Liver (tissue), 9 donors: ENCODE data around the gene TUBA1C. TPM values are rescaled to one million over a fixed set of nuclear protein-coding genes. Genes with fewer than 3 reads are reported as not detected.
"Not testable (repeated sequence)": the region's sequence is repeated elsewhere in the genome, so short reads cannot be mapped to it uniquely, and the experiment has no call there.

Experiments
- DNase-seq: peaks from one replicate; pipeline ENCODE4 v3.0.0-alpha.2; 2017; ENCODE audit warnings: low spot score
- H3K27ac ChIP-seq, 2 donors: one replicate each; pipeline ENCODE4 v1.7.0; 2013; ENCODE audit warnings: inconsistent platforms in 2 of 2, low read length in 2 of 2, control low read depth in 1 of 2, low read depth in 1 of 2, mild to moderate bottlenecking in 1 of 2
- H3K27me3 ChIP-seq, 4 donors: one replicate each; pipeline versions ENCODE4 v1.6.1 to v1.7.0; 2013; ENCODE audit warnings: low read length in 3 of 4, inconsistent platforms in 1 of 4, mild to moderate bottlenecking in 1 of 4, moderate library complexity in 1 of 4; ENCODE audit not compliant: control insufficient read depth in 4 of 4, insufficient read depth in 4 of 4
- H3K36me3 ChIP-seq, 4 donors: one replicate each; pipeline versions ENCODE4 v1.6.1 to v1.7.0; 2013; ENCODE audit warnings: low read length in 3 of 4, mild to moderate bottlenecking in 3 of 4, low read depth in 1 of 4, moderate library complexity in 1 of 4; ENCODE audit not compliant: control insufficient read depth in 4 of 4, insufficient read depth in 3 of 4
- H3K4me1 ChIP-seq, 4 donors: one replicate each; pipeline versions ENCODE4 v1.6.1 to v1.7.0; 2013; ENCODE audit warnings: low read length in 3 of 4, mild to moderate bottlenecking in 3 of 4, moderate library complexity in 1 of 4; ENCODE audit not compliant: control insufficient read depth in 4 of 4, insufficient read depth in 4 of 4
- H3K4me3 ChIP-seq, 3 donors: one replicate each; pipeline versions ENCODE4 v1.6.1 to v1.7.0; 2013; ENCODE audit warnings: low read length in 3 of 3, control low read depth in 1 of 3, low read depth in 1 of 3, mild to moderate bottlenecking in 1 of 3
- H3K9ac ChIP-seq, 2 donors: one replicate each; pipeline ENCODE4 v1.7.0; 2013; ENCODE audit warnings: low read length in 2 of 2, mild to moderate bottlenecking in 2 of 2, moderate library complexity in 2 of 2, control low read depth in 1 of 2, low read depth in 1 of 2
- H3K9me3 ChIP-seq, 4 donors: one replicate each; pipeline versions ENCODE4 v1.6.1 to v1.7.0; 2013; ENCODE audit warnings: low read length in 3 of 4; ENCODE audit not compliant: control insufficient read depth in 4 of 4
- ATF3 ChIP-seq: IDR thresholded peaks from 2 replicates; pipeline ENCODE4 v1.6.1; 2016; ENCODE audit warnings: antibody characterized with exemption
- CTCF ChIP-seq: fragments of 150-350 bp; IDR thresholded peaks from 2 replicates; pipeline ENCODE4 v1.5.1; 2017; ENCODE audit warnings: improper control_type of control experiment, low read depth, low read length; ENCODE audit not compliant: missing input control
- EGR1 ChIP-seq, 2 donors: IDR thresholded peaks; 2 replicates each; pipeline ENCODE4 v1.6.1; 2016 to 2018; ENCODE audit warnings: antibody characterized with exemption in 2 of 2, low read depth in 2 of 2
- FOXA1 ChIP-seq: IDR thresholded peaks from 2 replicates; pipeline ENCODE4 v1.6.1; 2016; ENCODE audit warnings: antibody characterized with exemption
- FOXA2 ChIP-seq: IDR thresholded peaks from 2 replicates; pipeline ENCODE4 v1.6.1; 2016; ENCODE audit warnings: antibody characterized with exemption
- GABPA ChIP-seq, 2 donors: IDR thresholded peaks in 1 of 2; conservative IDR thresholded peaks in 1 of 2; 2 replicates each; pipeline ENCODE4 v1.6.1; 2016; ENCODE audit warnings: antibody characterized with exemption in 2 of 2, mild to moderate bottlenecking in 1 of 2, moderate library complexity in 1 of 2
- HNF4A ChIP-seq, 2 donors: conservative IDR thresholded peaks; 2 replicates each; pipeline ENCODE4 v1.6.1; 2016; ENCODE audit warnings: antibody characterized with exemption in 2 of 2, mild to moderate bottlenecking in 2 of 2
- HNF4G ChIP-seq: IDR thresholded peaks from 2 replicates; pipeline ENCODE4 v1.6.1; 2016; ENCODE audit warnings: antibody characterized with exemption
- JUND ChIP-seq, 2 donors: IDR thresholded peaks; 2 replicates each; pipeline ENCODE4 v1.6.1; 2016; ENCODE audit warnings: antibody characterized with exemption in 2 of 2
- MAX ChIP-seq: IDR thresholded peaks from 2 replicates; pipeline ENCODE4 v1.6.1; 2016; ENCODE audit warnings: antibody characterized with exemption
- NR2F2 ChIP-seq: IDR thresholded peaks from 2 replicates; pipeline ENCODE4 v1.6.1; 2016; ENCODE audit warnings: antibody characterized with exemption
- RAD21 ChIP-seq, 2 donors: IDR thresholded peaks; 2 replicates each; pipeline ENCODE4 v1.6.1; 2016; ENCODE audit warnings: antibody characterized with exemption in 2 of 2, mild to moderate bottlenecking in 2 of 2
- REST ChIP-seq: IDR thresholded peaks from 2 replicates; pipeline ENCODE4 v1.6.1; 2016; ENCODE audit warnings: antibody characterized with exemption, mild to moderate bottlenecking
- RXRA ChIP-seq, 2 donors: IDR thresholded peaks; 2 replicates each; pipeline ENCODE4 v1.6.1; 2017 to 2018; ENCODE audit warnings: antibody characterized with exemption in 2 of 2, mild to moderate bottlenecking in 1 of 2
- SP1 ChIP-seq: IDR thresholded peaks from 2 replicates; pipeline ENCODE4 v1.6.1; 2018; ENCODE audit warnings: antibody characterized with exemption, mild to moderate bottlenecking
- TAF1 ChIP-seq: conservative IDR thresholded peaks from 2 replicates; pipeline ENCODE4 v1.6.1; 2016; ENCODE audit warnings: antibody characterized with exemption, mild to moderate bottlenecking
- YY1 ChIP-seq: IDR thresholded peaks from 2 replicates; pipeline ENCODE4 v1.6.1; 2016; ENCODE audit warnings: antibody characterized with exemption, mild to moderate bottlenecking
- ZBTB33 ChIP-seq: IDR thresholded peaks from 2 replicates; pipeline ENCODE4 v1.6.1; 2016; ENCODE audit warnings: antibody characterized with exemption
- WGBS: extraction: QIAGEN DNeasy Blood & Tissue Kit; methylation state at CpG from one replicate; pipeline ENCODE4 v1.1.7; 2013; 5-methylcytosine and 5-hydroxymethylcytosine counted together
- polyA plus RNA-seq, 2 donors: library from polyadenylated mRNA; stranded (reverse) in 1 of 2; unstranded in 1 of 2; fragments of 200-250 nt in 1 of 2; fragments of >200 nt in 1 of 2; fragmentation: Nextera tagmentation in 1 of 2; extraction: Ambion mirVana in 1 of 2; gene quantifications; one replicate each; pipeline versions ENCODE4 v1.2.1 to v1.2.3, GENCODE V29; 2013 to 2015
- total RNA-seq, 2 donors: library from RNA; depleted of rRNA; stranded (reverse); fragments of >200 nt; gene quantifications; one replicate each; pipeline ENCODE4 v1.2.3, GENCODE V29; 2014
- donor health status: healthy.
- donor health status: healthy.
- donor health status: healthy.
- donor health status: healthy.
- donor health status: healthy.

TUBA1C gene
- total and polyA plus RNA-seq, 4 donors: 54.6 to 162 (median 103) TPM

- no peaks in the 10 kb centered on the region for H3K36me3 ChIP-seq
- WGBS: 91% methylated on average over 11 of the region's 11 CpGs
- H3K4me1 ChIP-seq: no peaks in the 10 kb centered on the region
- H3K27me3 ChIP-seq: no peaks in the 10 kb centered on the region
- no peak for DNase-seq
- H3K9me3 ChIP-seq: no peaks in the 10 kb centered on the region
- no peak overlapping the region for H3K9ac ChIP-seq
- no peak for TF ChIP-seq RXRA (IDR thresholded peaks at IDR 0.05)
- no peak for TF ChIP-seq CTCF
- no peak for TF ChIP-seq ATF3
- no peak for TF ChIP-seq REST
- TF ChIP-seq SP1: no peak
- no peak for TF ChIP-seq NR2F2
- TF ChIP-seq HNF4G: no peak
- TF ChIP-seq RAD21 (IDR thresholded peaks at IDR 0.05): no peak
- TF ChIP-seq TAF1: no peak
- TF ChIP-seq EGR1 (IDR thresholded peaks at IDR 0.05; ENCODE audit: low read depth in 2 of 2): no peak
- no peak for TF ChIP-seq FOXA1
- TF ChIP-seq GABPA (IDR thresholded peaks at IDR 0.05 in 1 of 2, conservative IDR thresholded peaks at IDR 0.05 in 1 of 2): no peak
- TF ChIP-seq FOXA2: no peak
- TF ChIP-seq HNF4A (conservative IDR thresholded peaks at IDR 0.05): no peak
- TF ChIP-seq ZBTB33: no peak
- TF ChIP-seq YY1: no peak
- TF ChIP-seq JUND (IDR thresholded peaks at IDR 0.05): no peak
- no peak for TF ChIP-seq MAX
- H3K27ac ChIP-seq: no peak overlapping the region
- H3K4me3 ChIP-seq: no peak overlapping the region
Observed at GRCh38 chr12:49255857-49256637, 8.8 kb upstream of the TUBA1C start.

- not testable (repeated sequence) for DNase-seq, H3K36me3 ChIP-seq, H3K9me3 ChIP-seq, H3K4me3 ChIP-seq, H3K27ac ChIP-seq, H3K27me3 ChIP-seq, H3K4me1 ChIP-seq, H3K9ac ChIP-seq
- 90% methylated on average over 10 of the region's 10 CpGs for WGBS
Observed at GRCh38 chr12:49257508-49258184, 7.2 kb upstream of the TUBA1C start.
